HEK293 (cell line): ENCODE results near the gene CELSR1.

Source experiments
- CTCF ChIA-PET: fragments of 350-600 bp; formaldehyde crosslinking; extraction: SDS; loops from one replicate; lab custom pipeline; 2021; ENCODE audit warnings: antibody characterized with exemption; lab: Yijun Ruan, JAX
- POLR2A ChIA-PET: fragments of 300-600 bp; formaldehyde crosslinking; extraction: SDS; loops from one replicate; lab custom pipeline; 2020; ENCODE audit warnings: antibody characterized with exemption, inconsistent platforms; lab: Yijun Ruan, JAX
- H3K27ac ChIP-seq: fragments of 200-500 bp; sonication (Bioruptor generic); 2 replicates; pipeline ENCODE4 v1.5.1; 2014; ENCODE audit warnings: low read depth, low read length, control low read depth, inconsistent platforms; ENCODE audit errors: extremely low read depth
- H3K36me3 ChIP-seq, 2 experiments: fragments of 200-500 bp in 1 of 2; sonication (Bioruptor generic) in 1 of 2; 1 replicate in 1 of 2; 2 replicates in 1 of 2; pipeline ENCODE4 v1.5.1; 2014 to 2017; ENCODE audit warnings: inconsistent platforms in 2 of 2, low read length in 2 of 2; ENCODE audit not compliant: control insufficient read depth in 2 of 2, insufficient read depth in 1 of 2
- H3K4me1 ChIP-seq: fragments of 200-500 bp; sonication (Bioruptor generic); 2 replicates; pipeline ENCODE4 v1.5.1; 2014; ENCODE audit warnings: mild to moderate bottlenecking, low read length, inconsistent platforms; ENCODE audit not compliant: control insufficient read depth, insufficient read depth
- H3K4me3 ChIP-seq: 2 replicates; pipeline ENCODE4 v1.5.1; 2011; ENCODE audit warnings: low read depth, mild to moderate bottlenecking, control low read depth, low read length, moderate library complexity
- H3K9me3 ChIP-seq: fragments of 200-500 bp; sonication (Bioruptor generic); 2 replicates; pipeline ENCODE4 v1.5.1; 2014; ENCODE audit warnings: low read depth, low read length, inconsistent platforms; ENCODE audit not compliant: control insufficient read depth, insufficient read depth
- AEBP2 ChIP-seq: fragments of 450-650 bp; formaldehyde crosslinking; IDR thresholded peaks from 2 replicates; pipeline ENCODE4 v1.5.1; 2016; ENCODE audit warnings: missing biosample characterization, missing genetic modification characterization, borderline replicate concordance
- IKZF3 ChIP-seq: fragments of 450-650 bp; IDR thresholded peaks from 2 replicates; pipeline ENCODE4 v1.5.0; 2018; ENCODE audit warnings: missing biosample characterization, mild to moderate bottlenecking, missing genetic modification characterization, moderate library complexity
- KLF16 ChIP-seq: fragments of 450-650 bp; formaldehyde crosslinking; IDR thresholded peaks from 2 replicates; pipeline ENCODE4 v1.5.1; 2017; ENCODE audit warnings: missing biosample characterization, missing genetic modification characterization
- KLF17 ChIP-seq: fragments of 450-650 bp; formaldehyde crosslinking; IDR thresholded peaks from 2 replicates; pipeline ENCODE4 v1.5.1; 2016; ENCODE audit warnings: missing biosample characterization, missing genetic modification characterization
- KLF8 ChIP-seq: fragments of 450-650 bp; formaldehyde crosslinking; IDR thresholded peaks from 2 replicates; pipeline ENCODE4 v1.5.1; 2016; ENCODE audit warnings: missing biosample characterization, missing genetic modification characterization
- MEIS1 ChIP-seq: sonication (generic); formaldehyde crosslinking; IDR thresholded peaks from 2 replicates; pipeline ENCODE4 v1.8.1; 2022; ENCODE audit warnings: missing genetic modification reagents, mild to moderate bottlenecking, borderline replicate concordance
- PATZ1 ChIP-seq: fragments of 450-650 bp; formaldehyde crosslinking; IDR thresholded peaks from 2 replicates; pipeline ENCODE4 v1.5.1; 2016; ENCODE audit warnings: missing biosample characterization, missing genetic modification characterization
- PBX3 ChIP-seq: sonication (generic); formaldehyde crosslinking; IDR thresholded peaks from 2 replicates; pipeline ENCODE4 v1.8.1; 2022; ENCODE audit warnings: mild to moderate bottlenecking, moderate library complexity, missing genetic modification reagents
- PRDM6 ChIP-seq: fragments of 450-650 bp; formaldehyde crosslinking; IDR thresholded peaks from 2 replicates; pipeline ENCODE4 v1.5.1; 2017; ENCODE audit warnings: missing biosample characterization, missing genetic modification characterization
- RBAK ChIP-seq: fragments of 450-650 bp; formaldehyde crosslinking; IDR thresholded peaks from 2 replicates; pipeline ENCODE4 v1.5.1; 2016; ENCODE audit warnings: missing biosample characterization, missing genetic modification characterization
- ZFHX2 ChIP-seq: fragments of 450-650 bp; formaldehyde crosslinking; conservative IDR thresholded peaks from 2 replicates; pipeline ENCODE4 v1.5.1; 2016; ENCODE audit warnings: missing biosample characterization, missing genetic modification characterization
- ZNF157 ChIP-seq: fragments of 450-650 bp; formaldehyde crosslinking; IDR thresholded peaks from 2 replicates; pipeline ENCODE4 v1.5.1; 2016; ENCODE audit warnings: missing biosample characterization, missing genetic modification characterization
- ZNF214 ChIP-seq: fragments of 450-650 bp; formaldehyde crosslinking; IDR thresholded peaks from 2 replicates; pipeline ENCODE4 v1.5.1; 2017; ENCODE audit warnings: missing biosample characterization, mild to moderate bottlenecking, missing genetic modification characterization, borderline replicate concordance
- ZNF324 ChIP-seq: fragments of 450-650 bp; formaldehyde crosslinking; IDR thresholded peaks from 2 replicates; pipeline ENCODE4 v1.5.1; 2016; ENCODE audit warnings: missing biosample characterization, missing genetic modification characterization
- ZNF362 ChIP-seq: fragments of 450-650 bp; formaldehyde crosslinking; IDR thresholded peaks from 2 replicates; pipeline ENCODE4 v1.5.1; 2016; ENCODE audit warnings: missing biosample characterization, missing genetic modification characterization
- ZNF48 ChIP-seq: fragments of 450-650 bp; formaldehyde crosslinking; IDR thresholded peaks from 2 replicates; pipeline ENCODE4 v1.5.1; 2016; ENCODE audit warnings: missing biosample characterization, missing genetic modification characterization
- ZNF530 ChIP-seq: fragments of 450-650 bp; formaldehyde crosslinking; IDR thresholded peaks from 2 replicates; pipeline ENCODE4 v1.5.1; 2016; ENCODE audit warnings: low read depth, missing biosample characterization, missing genetic modification characterization
- ZNF621 ChIP-seq: fragments of 450-650 bp; formaldehyde crosslinking; IDR thresholded peaks from 2 replicates; pipeline ENCODE4 v1.5.1; 2017; ENCODE audit warnings: missing biosample characterization, missing genetic modification characterization
- ZNF626 ChIP-seq: fragments of 450-650 bp; sonication (Bioruptor Pico); formaldehyde crosslinking; IDR thresholded peaks from 2 replicates; pipeline ENCODE4 v1.5.1; 2018; ENCODE audit warnings: missing biosample characterization, missing genetic modification characterization, inconsistent platforms
- ZNF660 ChIP-seq: fragments of 450-650 bp; IDR thresholded peaks from 2 replicates; pipeline ENCODE4 v1.5.1; 2018; ENCODE audit warnings: missing biosample characterization, mild to moderate bottlenecking, missing genetic modification characterization
- ZNF664 ChIP-seq: fragments of 450-650 bp; formaldehyde crosslinking; IDR thresholded peaks from 2 replicates; pipeline ENCODE4 v1.5.1; 2016; ENCODE audit warnings: missing biosample characterization, missing genetic modification characterization
- ZNF768 ChIP-seq: fragments of 450-650 bp; formaldehyde crosslinking; IDR thresholded peaks from 2 replicates; pipeline ENCODE4 v1.5.1; 2018; ENCODE audit warnings: missing biosample characterization, mild to moderate bottlenecking, missing genetic modification characterization
- ZSCAN30 ChIP-seq: fragments of 450-650 bp; IDR thresholded peaks from 2 replicates; pipeline ENCODE4 v1.5.1; 2018; ENCODE audit warnings: missing biosample characterization, mild to moderate bottlenecking, missing genetic modification characterization, moderate library complexity

Gene CELSR1

GRCh38 chr22:46513908-46514550 is 23.4 kb downstream of the CELSR1 start:
- ChIA-PET CTCF (interaction anchor here (0.7 kb wide), 1 partner anchor 146 kb away, joined by 3 read pairs; no protein-coding TSS in a partner anchor), POLR2A (no interaction called here)
- peaks cover 0 to 5% of the 10 kb centered on the region in 2 experiments; a peak in 1 of 3 replicates for H3K36me3 ChIP-seq
- no peak overlapping the region for H3K4me3 ChIP-seq
- no peak overlapping the region for H3K27ac ChIP-seq
- no peak for TF ChIP-seq ZNF362
- no peak for TF ChIP-seq KLF16 (tag by site-specific recombination)
- TF ChIP-seq KLF8 (tag by site-specific recombination): no peak
- no peak for TF ChIP-seq ZNF48 (tag by site-specific recombination)
- no peak for TF ChIP-seq PATZ1 (tag by site-specific recombination)
- no peak for TF ChIP-seq ZNF157
- no peak for TF ChIP-seq ZFHX2 (tag by site-specific recombination)
- TF ChIP-seq ZNF214 (tag by site-specific recombination): no peak
- TF ChIP-seq PRDM6 (tag by site-specific recombination): no peak
- no peak for TF ChIP-seq ZSCAN30 (tag by site-specific recombination)
- no peak for TF ChIP-seq MEIS1
- no peak for TF ChIP-seq RBAK (tag by site-specific recombination)
- no peaks in the 10 kb centered on the region for H3K4me1 ChIP-seq
- no peaks in the 10 kb centered on the region for H3K9me3 ChIP-seq

- POLR2A ChIA-PET: no interaction called here
- H3K4me1 ChIP-seq: no peaks in the 10 kb centered on the region
- CTCF ChIA-PET: no interaction called here
Measured at GRCh38 chr22:46512683-46513082, 24.7 kb downstream of the CELSR1 start.

More at GRCh38 chr22:46512683-46513082, 24.7 kb downstream of the CELSR1 start:
- Histone ChIP-seq H3K9me3 (no peaks in the 10 kb centered on the region), H3K27ac (no peak overlapping the region), H3K4me3 (no peak overlapping the region), H3K36me3 (no peaks in the 10 kb centered on the region)
- TF ChIP-seq ZNF621 (tag by site-specific recombination): no peak
- no peak for TF ChIP-seq ZNF768
- TF ChIP-seq ZNF626 (tag by site-specific recombination): no peak
- TF ChIP-seq ZNF324 (tag by site-specific recombination): no peak
- no peak for TF ChIP-seq ZNF664 (tag by site-specific recombination)
- TF ChIP-seq AEBP2 (tag by site-specific recombination): no peak
- no peak for TF ChIP-seq ZNF660 (tag by site-specific recombination)
- TF ChIP-seq PBX3 (CRISPR knock-in tag): no peak
- TF ChIP-seq IKZF3: no peak
- no peak for TF ChIP-seq ZSCAN30 (tag by site-specific recombination)
- no peak for TF ChIP-seq KLF17 (tag by site-specific recombination)
- no peak for TF ChIP-seq ZNF530 (tag by site-specific recombination)
